Breast epithelium (tissue), 3 donors: ENCODE results near the gene GATAD2A.

ENCODE experiments used
- POLR2A ChIP-seq: fragments of 450-650 bp; IDR thresholded peaks from one replicate; pipeline ENCODE4 v1.6.1; 2016; ENCODE audit warnings: antibody characterized with exemption, mild to moderate bottlenecking, moderate library complexity
- POLR2AphosphoS5 ChIP-seq, 3 donors: sonication (generic); formaldehyde crosslinking; IDR thresholded peaks; one replicate each; pipeline ENCODE4 v1.6.1; 2017; ENCODE audit warnings: antibody characterized with exemption in 3 of 3
- TF ChIP-seq, protein P1 (sequence below), 3 donors: fragments of 450-650 bp; IDR thresholded peaks; one replicate each; pipeline ENCODE4 v1.5.1; 2016 to 2017; ENCODE audit warnings: antibody characterized with exemption in 3 of 3, mild to moderate bottlenecking in 3 of 3, moderate library complexity in 3 of 3

DNA sequence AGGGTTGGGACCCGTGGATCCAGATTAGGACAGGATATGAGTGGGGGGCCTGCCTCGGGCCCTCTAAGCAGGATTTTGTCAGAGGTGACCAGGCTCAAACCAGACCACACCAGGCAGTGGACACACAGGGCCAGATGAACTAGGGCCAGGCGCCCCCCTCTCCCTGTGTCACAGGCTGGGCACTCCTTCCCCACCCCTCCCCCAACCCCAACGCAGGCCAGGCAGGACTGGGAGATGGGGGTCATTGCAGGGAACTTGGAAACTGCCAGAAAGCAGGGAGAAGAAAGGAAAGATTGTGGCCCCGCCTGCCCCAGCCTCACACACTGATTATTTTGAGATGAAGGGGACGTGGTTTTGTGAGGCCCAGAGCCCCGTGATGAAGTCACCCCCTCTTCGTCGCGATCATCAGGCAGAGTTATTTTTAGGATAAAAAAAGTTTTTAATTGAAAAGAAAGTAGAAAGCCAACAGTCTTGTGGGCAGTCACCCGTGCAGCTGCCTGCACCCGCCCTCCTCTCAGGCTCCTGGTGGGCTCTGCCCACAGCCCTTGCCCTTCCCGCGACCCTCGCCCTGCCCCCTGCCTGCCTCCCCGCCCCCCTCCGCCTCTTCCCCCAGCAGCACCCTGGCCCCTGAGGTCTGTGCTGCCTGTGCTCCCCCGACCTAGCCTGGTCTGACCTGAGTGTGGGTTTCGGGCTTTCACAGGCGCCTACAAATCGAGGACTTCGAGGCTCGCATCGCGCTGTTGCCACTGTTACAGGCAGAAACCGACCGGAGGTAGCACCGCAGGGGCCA, 121.3 kb downstream of the GATAD2A start:
- TF ChIP-seq POLR2AphosphoS5 (IDR thresholded peaks at IDR 0.05) = no peak
- TF ChIP-seq, protein P1, sequence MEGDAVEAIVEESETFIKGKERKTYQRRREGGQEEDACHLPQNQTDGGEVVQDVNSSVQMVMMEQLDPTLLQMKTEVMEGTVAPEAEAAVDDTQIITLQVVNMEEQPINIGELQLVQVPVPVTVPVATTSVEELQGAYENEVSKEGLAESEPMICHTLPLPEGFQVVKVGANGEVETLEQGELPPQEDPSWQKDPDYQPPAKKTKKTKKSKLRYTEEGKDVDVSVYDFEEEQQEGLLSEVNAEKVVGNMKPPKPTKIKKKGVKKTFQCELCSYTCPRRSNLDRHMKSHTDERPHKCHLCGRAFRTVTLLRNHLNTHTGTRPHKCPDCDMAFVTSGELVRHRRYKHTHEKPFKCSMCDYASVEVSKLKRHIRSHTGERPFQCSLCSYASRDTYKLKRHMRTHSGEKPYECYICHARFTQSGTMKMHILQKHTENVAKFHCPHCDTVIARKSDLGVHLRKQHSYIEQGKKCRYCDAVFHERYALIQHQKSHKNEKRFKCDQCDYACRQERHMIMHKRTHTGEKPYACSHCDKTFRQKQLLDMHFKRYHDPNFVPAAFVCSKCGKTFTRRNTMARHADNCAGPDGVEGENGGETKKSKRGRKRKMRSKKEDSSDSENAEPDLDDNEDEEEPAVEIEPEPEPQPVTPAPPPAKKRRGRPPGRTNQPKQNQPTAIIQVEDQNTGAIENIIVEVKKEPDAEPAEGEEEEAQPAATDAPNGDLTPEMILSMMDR (IDR thresholded peaks at IDR 0.05) = no peak
- no peak for TF ChIP-seq POLR2A
